MCF 10A (cell line): ENCODE data around the gene ANO1. TPM values are rescaled to one million over a fixed set of nuclear protein-coding genes. Genes with fewer than 3 reads are reported as not detected.

Experiments used
- BruUV-seq: library from RNA; stranded (reverse); fragments of 400-500 nt; replicated peaks from 2 replicates; lab custom pipeline; 2021; lab: Mats Ljungman, UMichigan
- CTCF ChIA-PET: fragments of 300-600 bp; sonication (Branson Sonifier 250); formaldehyde crosslinking; extraction: SDS; loops from one replicate; lab custom pipeline; 2021; ENCODE audit warnings: antibody characterized with exemption, inconsistent platforms; lab: Yijun Ruan, JAX
- POLR2A ChIA-PET: fragments of 300-600, 350-650 bp; sonication (Branson Sonifier 250); formaldehyde crosslinking; extraction: SDS; loops from one replicate; lab custom pipeline; 2020; ENCODE audit warnings: antibody characterized with exemption, inconsistent platforms; lab: Yijun Ruan, JAX
- DNase-seq: peaks from one replicate; pipeline ENCODE4 v3.0.0-alpha.2; 2018; ENCODE audit not compliant: unreplicated experiment
- H3K27ac Mint-ChIP-seq: one replicate; pipeline ENCODE4 v1.8.0; 2022; ENCODE audit warnings: mild to moderate bottlenecking, low read depth, mixed read lengths; ENCODE audit not compliant: unreplicated experiment
- H3K27me3 Mint-ChIP-seq: one replicate; pipeline ENCODE4 v1.8.0; 2022; ENCODE audit warnings: mixed read lengths; ENCODE audit not compliant: insufficient read depth, unreplicated experiment
- H3K36me3 Mint-ChIP-seq: one replicate; pipeline ENCODE4 v1.8.0; 2022; ENCODE audit warnings: mild to moderate bottlenecking, moderate library complexity, mixed read lengths; ENCODE audit not compliant: insufficient read depth, unreplicated experiment
- H3K4me1 Mint-ChIP-seq: one replicate; pipeline ENCODE4 v1.8.0; 2022; ENCODE audit warnings: mixed read lengths; ENCODE audit not compliant: insufficient read depth, unreplicated experiment
- H3K4me3 Mint-ChIP-seq: one replicate; pipeline ENCODE4 v1.8.0; 2022; ENCODE audit warnings: mild to moderate bottlenecking, moderate library complexity, mixed read lengths; ENCODE audit not compliant: unreplicated experiment
- H3K9me3 Mint-ChIP-seq: one replicate; pipeline ENCODE4 v1.8.0; 2022; ENCODE audit warnings: mixed read lengths; ENCODE audit not compliant: unreplicated experiment
- CTCF ChIP-seq: fragments of 200-600 bp; IDR thresholded peaks from one replicate; pipeline ENCODE4 v1.8.0; 2022; ENCODE audit warnings: antibody characterized with exemption, mild to moderate bottlenecking; ENCODE audit not compliant: unreplicated experiment
- intact Hi-C: fragments of 100-400 bp; cut with micrococcal nuclease; formaldehyde crosslinking; loops from 2 replicates; pipeline ENCODE4 v1.14.1; 2022
- total RNA-seq: library from RNA; stranded (reverse); gene quantifications from 2 replicates; pipeline ENCODE4 v1.2.3, GENCODE V29; 2022

The ANO1 gene
- total RNA-seq, 1 experiment from 2014 or later, result not detected

DNA sequence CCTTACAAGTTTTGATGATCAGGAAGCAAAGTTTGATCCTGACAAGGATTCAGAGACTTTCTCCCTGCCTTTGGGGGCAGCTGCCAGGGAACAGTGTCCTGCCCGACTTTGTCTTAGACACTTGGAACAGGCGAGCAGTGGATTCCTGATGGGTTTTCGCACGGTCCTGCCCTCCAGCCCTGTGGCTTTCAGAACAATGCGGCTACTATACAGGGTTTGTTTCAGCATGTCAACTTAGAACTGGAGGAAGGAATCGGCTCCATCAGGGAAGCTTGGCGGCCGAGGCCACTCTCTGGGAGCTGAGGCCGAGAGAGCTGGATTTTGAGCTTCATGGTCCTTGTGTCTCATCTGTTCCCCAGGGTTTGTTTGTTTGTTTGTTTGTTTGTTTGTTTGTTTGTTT lies 11.5 kb downstream of the ANO1 start:
- no peaks in the 10 kb centered on the region for H3K9me3 Mint-ChIP-seq

DNA sequence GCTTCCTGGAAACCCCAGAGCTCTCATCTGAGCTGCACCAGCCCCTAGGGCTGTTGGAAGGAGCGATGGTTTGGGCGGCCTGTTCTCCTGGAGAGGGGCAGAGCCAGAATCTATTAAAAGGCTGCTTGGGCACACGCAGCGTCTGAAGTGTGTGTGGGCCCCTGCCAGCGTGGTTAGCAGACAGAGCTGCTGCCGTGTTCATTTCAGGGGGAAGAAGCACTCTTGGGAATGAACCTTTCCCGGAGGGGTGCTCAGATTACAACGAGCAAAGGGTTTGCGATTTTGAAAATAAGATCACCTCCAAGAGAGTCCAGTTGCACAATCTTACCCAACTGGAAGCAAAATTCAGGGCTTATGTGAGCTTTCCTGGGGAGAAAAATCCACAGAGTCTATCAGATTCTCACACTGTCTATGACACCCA lies 12.9 kb downstream of the ANO1 start:
- Mint-ChIP-seq H3K4me1 (no peaks in the 10 kb centered on the region), H3K36me3 (no peaks in the 10 kb centered on the region), H3K9me3 (no peaks in the 10 kb centered on the region), H3K27ac (no peak overlapping the region), H3K27me3 (peaks cover 19% of the 10 kb centered on the region), H3K4me3 (no peak overlapping the region)
- intact Hi-C loops, result no loop called here
- no peak for DNase-seq
- TF ChIP-seq CTCF, result no peak
- BruUV-seq, result no TSS peak
- POLR2A ChIA-PET, result no interaction called here
- CTCF ChIA-PET, result no interaction called here

More for the DNA sequence above, 11.5 kb downstream of the ANO1 start:
- POLR2A ChIA-PET, result no interaction called here
- DNase-seq, result no peak
- CTCF ChIA-PET, result no interaction called here
- BruUV-seq, result no TSS peak
- intact Hi-C loops, result loop anchor here (10.0 kb wide), 1 partner anchor 105 kb away; no protein-coding TSS in a partner anchor
- no peaks in the 10 kb centered on the region for H3K4me1 Mint-ChIP-seq
- H3K36me3 Mint-ChIP-seq, result no peaks in the 10 kb centered on the region
- no peak overlapping the region for H3K4me3 Mint-ChIP-seq
- peaks cover 16% of the 10 kb centered on the region for H3K27me3 Mint-ChIP-seq
- TF ChIP-seq CTCF, result no peak
- H3K27ac Mint-ChIP-seq, result no peak overlapping the region

GRCh38 chr11:70091638-70092037 lies 13.5 kb downstream of the ANO1 start:
- peaks cover 26% of the 10 kb centered on the region for H3K27me3 Mint-ChIP-seq
- no peak overlapping the region for H3K27ac Mint-ChIP-seq
- no peaks in the 10 kb centered on the region for H3K9me3 Mint-ChIP-seq
- no peak overlapping the region for H3K4me3 Mint-ChIP-seq
- intact Hi-C loops, result no loop called here
- ChIA-PET CTCF (no interaction called here), POLR2A (no interaction called here)
- H3K36me3 Mint-ChIP-seq, result no peaks in the 10 kb centered on the region
- no peak for DNase-seq
- no peaks in the 10 kb centered on the region for H3K4me1 Mint-ChIP-seq
- TF ChIP-seq CTCF, result no peak
- no TSS peak for BruUV-seq

DNA sequence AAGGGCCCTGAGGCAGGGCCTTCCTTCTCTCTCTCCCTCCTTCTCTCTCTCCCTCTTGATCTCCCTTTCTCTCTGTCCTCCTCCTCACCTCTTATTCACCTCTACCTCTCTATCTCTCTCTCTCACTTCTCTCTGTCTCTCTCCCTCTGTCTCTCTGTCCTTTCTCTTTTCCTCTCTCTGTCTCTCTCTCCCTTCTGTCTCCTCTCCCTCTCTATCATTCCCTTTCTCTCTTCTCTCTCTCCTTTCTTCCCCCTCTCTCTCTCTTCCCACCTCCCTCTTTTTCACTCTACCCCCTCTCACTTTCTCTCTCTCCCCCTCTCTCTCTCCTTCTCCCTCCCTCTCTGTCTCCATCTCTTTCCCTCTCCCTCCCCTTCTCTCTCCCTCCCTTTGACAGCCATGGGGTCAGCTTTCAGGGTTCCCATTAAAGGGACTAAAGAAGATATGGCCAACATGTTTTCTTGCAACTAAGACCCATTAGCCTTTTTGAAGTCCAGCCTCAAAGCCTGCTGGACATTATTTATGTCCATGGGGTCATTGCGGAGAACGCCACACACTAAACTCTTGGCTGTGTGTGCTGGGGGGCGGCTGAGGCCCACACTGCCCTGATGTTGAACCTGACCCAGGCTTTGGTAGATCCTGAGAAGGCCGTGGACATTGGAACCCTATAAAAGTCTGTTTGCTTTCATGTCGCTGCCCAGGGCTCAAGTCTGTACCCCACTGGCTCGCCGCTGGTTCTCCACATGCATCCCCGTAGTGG lies 15.0 kb downstream of the ANO1 start:
- Mint-ChIP-seq H3K27ac (no peak overlapping the region), H3K27me3 (peaks cover 26% of the 10 kb centered on the region), H3K4me1 (no peaks in the 10 kb centered on the region), H3K9me3 (no peaks in the 10 kb centered on the region), H3K36me3 (no peaks in the 10 kb centered on the region), H3K4me3 (no peak overlapping the region)
- POLR2A ChIA-PET, result interaction anchor here (0.7 kb wide), 1 partner anchor 78 kb away, joined by 3 read pairs; no protein-coding TSS in a partner anchor
- no peak for TF ChIP-seq CTCF
- intact Hi-C loops, result no loop called here
- no peak for DNase-seq
- no TSS peak for BruUV-seq
- CTCF ChIA-PET, result no interaction called here
